Smooth muscle cell (in vitro differentiated cells): ENCODE data around the gene PACSIN2. TPM values are rescaled to one million over a fixed set of nuclear protein-coding genes. Genes with fewer than 3 reads are reported as not detected.

ENCODE experiments used
- DNase-seq: peaks from one replicate; lab custom pipeline; 2025; ENCODE audit not compliant: unreplicated experiment; lab: John Stamatoyannopoulos, UW
- H2AFZ ChIP-seq: fragments of 200-600 bp; sonication (generic); 2 replicates; pipeline ENCODE4 v1.6.0; 2016; ENCODE audit warnings: antibody characterized with exemption, low read depth, mild to moderate bottlenecking
- H3F3A ChIP-seq: fragments of 200-600 bp; sonication (generic); 2 replicates; pipeline ENCODE4 v1.6.0; 2017; ENCODE audit warnings: antibody characterized with exemption, low read depth
- H3K27ac ChIP-seq: fragments of 200-600 bp; sonication (generic); 2 replicates; pipeline ENCODE4 v1.5.1; 2016; ENCODE audit warnings: low read depth, mild to moderate bottlenecking
- H3K27me3 ChIP-seq: fragments of 200-600 bp; sonication (generic); 2 replicates; pipeline ENCODE4 v1.6.1; 2016; ENCODE audit warnings: low read depth, mild to moderate bottlenecking
- H3K36me3 ChIP-seq: fragments of 200-600 bp; sonication (generic); 2 replicates; pipeline ENCODE4 v1.5.1; 2016; ENCODE audit warnings: low read depth
- H3K4me1 ChIP-seq: fragments of 200-600 bp; sonication (generic); 2 replicates; pipeline ENCODE4 v1.5.1; 2016; ENCODE audit warnings: low read depth
- H3K4me2 ChIP-seq: fragments of 200-600 bp; sonication (generic); 2 replicates; pipeline ENCODE4 v1.6.0; 2016; ENCODE audit warnings: mild to moderate bottlenecking
- H3K4me3 ChIP-seq: fragments of 200-600 bp; sonication (generic); 2 replicates; pipeline ENCODE4 v1.5.1; 2016; ENCODE audit warnings: mild to moderate bottlenecking
- H3K79me2 ChIP-seq: fragments of 200-600 bp; sonication (generic); 2 replicates; pipeline ENCODE4 v1.6.0; 2016; ENCODE audit warnings: low read depth, mild to moderate bottlenecking
- H3K9ac ChIP-seq: fragments of 200-600 bp; sonication (generic); 2 replicates; pipeline ENCODE4 v1.6.0; 2016; ENCODE audit warnings: low read depth
- H3K9me3 ChIP-seq: fragments of 200-600 bp; sonication (generic); replicated peaks from 2 replicates; pipeline ENCODE4 v1.5.1; 2016; ENCODE audit warnings: low read depth
- H4K20me1 ChIP-seq: fragments of 200-600 bp; sonication (generic); 2 replicates; pipeline ENCODE4 v1.6.0; 2016; ENCODE audit warnings: low read depth
- WGBS: methylation state at CpG from one replicate; pipeline ENCODE4 v1.1.7; 2016; ENCODE audit warnings: low lambda C conversion rate; 5-methylcytosine and 5-hydroxymethylcytosine counted together
- polyA plus RNA-seq: library from polyadenylated mRNA; unstranded; fragments of >200 nt; fragmentation: Nextera tagmentation; extraction: Ambion mirVana; gene quantifications from 2 replicates; pipeline ENCODE4 v1.2.1, GENCODE V29; 2016
- total RNA-seq: library from RNA; depleted of rRNA; stranded (reverse); fragments of >200 nt; gene quantifications from 2 replicates; pipeline ENCODE4 v1.2.3, GENCODE V29; 2014
- TF ChIP-seq, protein P1 (sequence below): fragments of 200-600 bp; sonication (generic); IDR thresholded peaks from 2 replicates; pipeline ENCODE4 v1.5.1; 2017; ENCODE audit warnings: borderline replicate concordance, mild to moderate bottlenecking, antibody characterized with exemption; ENCODE audit not compliant: insufficient read depth, poor library complexity, severe bottlenecking

The PACSIN2 gene
- total and polyA plus RNA-seq, 2 experiments from 2014 or later = 34.7 to 41.1 TPM

DNA sequence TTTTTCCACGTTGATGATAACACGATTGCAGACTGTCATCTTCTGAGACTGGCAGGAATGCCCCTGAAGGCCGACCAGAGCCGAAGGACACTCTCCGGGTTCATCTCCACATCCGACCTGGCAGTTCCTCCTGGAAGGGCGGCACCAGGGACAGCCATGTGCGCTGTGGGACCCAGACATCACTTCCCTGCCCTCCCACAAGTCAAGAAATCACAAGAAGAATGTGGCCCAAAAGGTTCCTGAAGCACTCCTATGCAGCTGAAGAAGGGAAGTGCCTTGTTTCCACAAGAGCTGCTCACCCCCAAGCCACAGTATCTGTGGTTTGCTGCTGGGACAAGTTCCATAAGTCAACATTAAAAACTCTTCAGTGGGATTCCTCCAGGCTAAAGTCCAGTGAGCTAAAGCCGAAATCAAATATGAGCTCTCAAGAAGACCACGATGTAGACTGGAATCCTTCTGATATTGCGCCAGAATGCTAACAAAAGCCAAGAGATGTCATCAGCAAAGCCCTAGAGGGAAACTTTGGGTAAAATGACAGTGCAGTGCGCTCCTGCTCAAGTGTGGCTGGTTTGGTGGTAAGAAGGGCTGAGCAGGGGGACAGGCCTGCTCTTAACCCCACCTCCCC lies 21.2 kb downstream of the PACSIN2 start:
- 75% methylated on average over 12 of the region's 12 CpGs for WGBS

DNA sequence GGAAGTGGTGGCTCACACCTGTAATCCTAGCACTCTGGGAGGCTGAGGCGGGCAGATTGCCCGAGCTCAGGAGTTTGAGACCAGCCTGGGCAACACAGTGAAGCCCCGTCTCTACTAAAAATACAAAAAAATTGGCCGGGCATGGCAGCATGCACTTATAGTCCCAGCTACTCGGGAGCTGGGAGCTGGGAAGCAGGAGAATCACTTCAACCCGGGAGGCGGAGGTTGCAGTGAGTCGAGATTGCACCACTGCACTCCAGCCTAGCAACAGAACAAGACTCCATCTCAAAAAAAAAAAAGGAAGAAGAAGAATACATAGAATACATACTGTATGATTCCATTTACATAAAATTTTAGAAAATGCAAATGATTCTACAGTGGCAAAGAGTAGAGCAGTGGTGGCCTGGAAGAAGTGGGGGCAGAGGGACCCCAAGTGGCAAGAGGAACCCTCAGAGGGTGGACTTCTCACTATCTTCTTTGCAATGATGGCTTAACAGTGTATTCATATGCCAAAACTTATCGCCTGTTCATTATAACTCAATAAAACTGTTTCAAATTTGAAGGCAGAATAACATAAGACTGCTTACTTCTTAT lies 22.0 kb downstream of the PACSIN2 start:
- peaks cover 19% of the 10 kb centered on the region for H3K4me1 ChIP-seq
- H3K9ac ChIP-seq = no peak overlapping the region
- no peak for DNase-seq
- no peak overlapping the region for H2AFZ ChIP-seq
- 79% methylated on average over 9 of the region's 9 CpGs for WGBS
- H3K4me3 ChIP-seq = no peak overlapping the region
- H4K20me1 ChIP-seq = peaks cover 50% of the 10 kb centered on the region
- peaks cover 69% of the 10 kb centered on the region for H3K79me2 ChIP-seq
- H3K27me3 ChIP-seq = no peaks in the 10 kb centered on the region
- H3K4me2 ChIP-seq = peak overlapping the region; percentile 81
- H3K9me3 ChIP-seq = no peaks in the 10 kb centered on the region
- TF ChIP-seq, protein P1, sequence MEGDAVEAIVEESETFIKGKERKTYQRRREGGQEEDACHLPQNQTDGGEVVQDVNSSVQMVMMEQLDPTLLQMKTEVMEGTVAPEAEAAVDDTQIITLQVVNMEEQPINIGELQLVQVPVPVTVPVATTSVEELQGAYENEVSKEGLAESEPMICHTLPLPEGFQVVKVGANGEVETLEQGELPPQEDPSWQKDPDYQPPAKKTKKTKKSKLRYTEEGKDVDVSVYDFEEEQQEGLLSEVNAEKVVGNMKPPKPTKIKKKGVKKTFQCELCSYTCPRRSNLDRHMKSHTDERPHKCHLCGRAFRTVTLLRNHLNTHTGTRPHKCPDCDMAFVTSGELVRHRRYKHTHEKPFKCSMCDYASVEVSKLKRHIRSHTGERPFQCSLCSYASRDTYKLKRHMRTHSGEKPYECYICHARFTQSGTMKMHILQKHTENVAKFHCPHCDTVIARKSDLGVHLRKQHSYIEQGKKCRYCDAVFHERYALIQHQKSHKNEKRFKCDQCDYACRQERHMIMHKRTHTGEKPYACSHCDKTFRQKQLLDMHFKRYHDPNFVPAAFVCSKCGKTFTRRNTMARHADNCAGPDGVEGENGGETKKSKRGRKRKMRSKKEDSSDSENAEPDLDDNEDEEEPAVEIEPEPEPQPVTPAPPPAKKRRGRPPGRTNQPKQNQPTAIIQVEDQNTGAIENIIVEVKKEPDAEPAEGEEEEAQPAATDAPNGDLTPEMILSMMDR = no peak
- peak overlapping the region; percentile 92 for H3K27ac ChIP-seq
- H3F3A ChIP-seq = peaks cover 4% of the 10 kb centered on the region
- H3K36me3 ChIP-seq = no peaks in the 10 kb centered on the region

More for the DNA sequence above, 21.2 kb downstream of the PACSIN2 start:
- peak overlapping the region; percentile 81 for H3K4me2 ChIP-seq
- H3K36me3 ChIP-seq = no peaks in the 10 kb centered on the region
- H3K4me1 ChIP-seq = peaks cover 19% of the 10 kb centered on the region
- H2AFZ ChIP-seq = no peak overlapping the region
- H3K27ac ChIP-seq = peak overlapping the region; percentile 92
- H3K4me3 ChIP-seq = no peak overlapping the region
- TF ChIP-seq, protein P1 = no peak
- H3F3A ChIP-seq = peaks cover 4% of the 10 kb centered on the region
- peaks cover 69% of the 10 kb centered on the region for H3K79me2 ChIP-seq
- no peaks in the 10 kb centered on the region for H3K27me3 ChIP-seq
- H3K9me3 ChIP-seq = no peaks in the 10 kb centered on the region
- H4K20me1 ChIP-seq = peaks cover 42% of the 10 kb centered on the region
- no peak for DNase-seq
- no peak overlapping the region for H3K9ac ChIP-seq

DNA sequence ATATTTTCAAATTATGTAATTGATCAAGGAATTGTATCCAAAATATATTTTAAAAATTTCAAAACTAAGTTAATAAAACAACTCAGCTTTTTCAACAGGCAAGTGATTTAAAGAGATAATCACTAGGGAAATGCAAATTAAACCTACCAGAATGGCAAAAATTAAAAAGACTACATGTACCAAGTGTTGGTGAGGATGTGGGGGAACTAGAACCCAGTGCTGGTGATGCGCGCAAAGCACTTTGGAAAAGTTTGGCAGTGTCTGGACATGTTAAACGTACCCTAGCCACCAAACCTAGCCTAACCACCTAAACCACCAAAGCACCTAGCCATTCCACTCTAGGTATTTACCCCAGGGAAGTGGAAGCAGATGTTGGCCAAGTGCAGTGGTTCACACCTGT lies 22.9 kb downstream of the PACSIN2 start:
- peak overlapping the region; percentile 72 for H3K27ac ChIP-seq
- peaks cover 57% of the 10 kb centered on the region for H4K20me1 ChIP-seq
- no peak overlapping the region for H3K4me3 ChIP-seq
- no peak for DNase-seq
- H3K4me1 ChIP-seq = peaks cover 19% of the 10 kb centered on the region
- WGBS = 95% methylated on average over 3 of the region's 3 CpGs
- no peaks in the 10 kb centered on the region for H3K9me3 ChIP-seq
- no peak overlapping the region for H3K4me2 ChIP-seq
- H3K9ac ChIP-seq = no peak overlapping the region
- no peaks in the 10 kb centered on the region for H3K36me3 ChIP-seq
- H3K27me3 ChIP-seq = no peaks in the 10 kb centered on the region
- peaks cover 4% of the 10 kb centered on the region for H3F3A ChIP-seq
- peaks cover 67% of the 10 kb centered on the region for H3K79me2 ChIP-seq
- no peak overlapping the region for H2AFZ ChIP-seq
- TF ChIP-seq, protein P1 = no peak
